ENCODE measurements around the gene ALPK1. TPM values are rescaled to one million over a fixed set of nuclear protein-coding genes. Genes with fewer than 3 reads are reported as not detected.

Gene ALPK1
- total RNA-seq, 1 experiment from 2014 or later, result 11.8 TPM

DNA sequence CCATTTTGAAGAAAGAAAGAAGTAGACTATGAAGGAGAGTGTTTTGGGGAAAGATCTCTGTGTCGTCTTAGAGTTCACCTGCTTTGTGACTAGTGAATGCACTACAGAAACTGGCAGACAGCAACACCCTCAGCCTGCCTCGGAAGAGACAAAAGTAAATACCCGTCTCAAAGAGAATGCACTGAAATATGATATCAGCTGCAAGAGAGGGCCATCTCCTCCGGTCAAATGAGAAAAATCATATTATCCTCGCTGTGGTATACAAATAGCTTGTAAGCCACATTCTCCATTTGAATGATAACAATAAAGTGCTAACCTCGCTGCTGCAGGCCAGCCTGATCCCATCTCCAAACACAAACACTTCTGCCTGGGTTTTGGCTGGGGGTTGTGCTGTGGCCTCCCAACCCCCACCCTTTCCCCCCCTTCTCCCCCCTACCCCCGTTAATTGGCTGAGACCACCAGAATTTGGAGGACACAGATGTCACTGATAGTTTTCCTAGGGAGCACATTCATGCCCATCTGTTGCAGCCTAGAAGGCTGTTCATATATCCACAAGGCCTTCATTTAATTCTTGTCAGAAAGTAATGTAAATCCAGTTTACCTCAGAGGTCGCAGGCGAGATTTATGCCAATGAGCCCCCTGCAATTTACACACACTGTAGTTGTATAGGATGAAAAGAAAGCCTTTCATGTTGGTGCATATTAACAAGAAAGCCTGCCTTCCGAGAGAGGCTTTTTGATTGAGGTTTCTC, 46.3 kb downstream of the ALPK1 start:
- Histone ChIP-seq H3K36me3 (ENCODE audit: insufficient read depth, low read length, poor library complexity, severe bottlenecking) (no peaks in the 10 kb centered on the region), H3K9me3 (ENCODE audit: low read depth, low read length, poor library complexity, severe bottlenecking) (no peaks in the 10 kb centered on the region), H3K4me3 (ENCODE audit: low read depth, low read length, poor library complexity, severe bottlenecking) (no peak overlapping the region), H3K4me1 (ENCODE audit: insufficient read depth, low read length, poor library complexity, severe bottlenecking) (peaks cover 47% of the 10 kb centered on the region), H3K27me3 (replicated peaks; ENCODE audit: insufficient read depth, low read depth, low read length, poor library complexity) (no peaks in the 10 kb centered on the region), H3K27ac (ENCODE audit: low read depth, low read length, poor library complexity, severe bottlenecking) (no peak overlapping the region)
- ChIA-PET CTCF (no interaction called here), POLR2A (ENCODE audit: low non-redundant PET) (no interaction called here)
- no TSS peak for BruUV-seq (replicated peaks)
- DNase-seq (ENCODE audit: low spot score), result no peak
- intact Hi-C loops (cut with micrococcal nuclease; ENCODE audit: unreplicated experiment), result loop anchor here (5.0 kb wide), 1 partner anchor 179 kb away; no protein-coding TSS in a partner anchor
- TF ChIP-seq EZH2 (IDR thresholded peaks at IDR 0.05; ENCODE audit: borderline replicate concordance, low read depth, low read length, poor library complexity, severe bottlenecking), result no peak
- TF ChIP-seq, protein P1, sequence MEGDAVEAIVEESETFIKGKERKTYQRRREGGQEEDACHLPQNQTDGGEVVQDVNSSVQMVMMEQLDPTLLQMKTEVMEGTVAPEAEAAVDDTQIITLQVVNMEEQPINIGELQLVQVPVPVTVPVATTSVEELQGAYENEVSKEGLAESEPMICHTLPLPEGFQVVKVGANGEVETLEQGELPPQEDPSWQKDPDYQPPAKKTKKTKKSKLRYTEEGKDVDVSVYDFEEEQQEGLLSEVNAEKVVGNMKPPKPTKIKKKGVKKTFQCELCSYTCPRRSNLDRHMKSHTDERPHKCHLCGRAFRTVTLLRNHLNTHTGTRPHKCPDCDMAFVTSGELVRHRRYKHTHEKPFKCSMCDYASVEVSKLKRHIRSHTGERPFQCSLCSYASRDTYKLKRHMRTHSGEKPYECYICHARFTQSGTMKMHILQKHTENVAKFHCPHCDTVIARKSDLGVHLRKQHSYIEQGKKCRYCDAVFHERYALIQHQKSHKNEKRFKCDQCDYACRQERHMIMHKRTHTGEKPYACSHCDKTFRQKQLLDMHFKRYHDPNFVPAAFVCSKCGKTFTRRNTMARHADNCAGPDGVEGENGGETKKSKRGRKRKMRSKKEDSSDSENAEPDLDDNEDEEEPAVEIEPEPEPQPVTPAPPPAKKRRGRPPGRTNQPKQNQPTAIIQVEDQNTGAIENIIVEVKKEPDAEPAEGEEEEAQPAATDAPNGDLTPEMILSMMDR (conservative IDR thresholded peaks at IDR 0.05; ENCODE audit: low read depth, low read length), result no peak

DNA sequence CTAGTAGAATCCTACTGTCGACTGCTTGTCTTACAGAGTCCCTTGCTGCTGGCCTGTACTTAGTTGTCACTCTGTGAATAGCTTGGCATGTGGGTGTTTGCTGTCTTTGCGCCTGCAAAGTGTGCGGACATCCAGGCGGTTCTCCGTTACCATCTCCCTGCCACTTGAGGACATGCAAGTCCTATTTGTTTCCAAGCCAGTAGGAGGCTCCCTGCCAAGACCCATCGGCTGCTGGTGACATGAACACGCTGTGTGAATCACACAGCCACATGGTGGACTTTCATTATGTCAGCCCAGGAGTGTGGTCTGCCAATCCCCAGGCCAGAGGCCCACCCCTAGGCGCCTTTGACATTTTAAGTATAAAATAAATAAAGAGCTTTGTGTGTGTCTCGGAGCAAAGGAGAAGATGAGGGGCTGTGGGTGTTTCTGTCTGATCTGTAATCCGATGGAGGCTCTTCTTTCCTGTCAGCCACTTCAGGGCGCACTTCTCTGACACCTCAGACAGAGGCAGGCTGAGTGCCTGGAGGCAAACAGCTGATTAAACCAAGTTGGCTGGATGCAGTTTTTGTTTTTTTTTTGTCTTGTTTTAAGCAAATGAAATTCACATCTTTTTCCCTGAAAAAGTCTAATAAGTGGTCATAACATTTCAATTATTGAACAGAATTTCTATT, 51.5 kb downstream of the ALPK1 start:
- no peak for TF ChIP-seq EZH2 (IDR thresholded peaks at IDR 0.05; ENCODE audit: borderline replicate concordance, low read depth, low read length, poor library complexity, severe bottlenecking)
- TF ChIP-seq, protein P1 (conservative IDR thresholded peaks at IDR 0.05; ENCODE audit: low read depth, low read length), result peak; percentile 43
- no TSS peak for BruUV-seq (replicated peaks)
- Histone ChIP-seq H3K4me1 (ENCODE audit: insufficient read depth, low read length, poor library complexity, severe bottlenecking) (peaks cover 28% of the 10 kb centered on the region), H3K4me3 (ENCODE audit: low read depth, low read length, poor library complexity, severe bottlenecking) (no peak overlapping the region), H3K36me3 (ENCODE audit: insufficient read depth, low read length, poor library complexity, severe bottlenecking) (no peaks in the 10 kb centered on the region), H3K27me3 (replicated peaks; ENCODE audit: insufficient read depth, low read depth, low read length, poor library complexity) (no peaks in the 10 kb centered on the region), H3K9me3 (ENCODE audit: low read depth, low read length, poor library complexity, severe bottlenecking) (no peaks in the 10 kb centered on the region), H3K27ac (ENCODE audit: low read depth, low read length, poor library complexity, severe bottlenecking) (no peak overlapping the region)
- intact Hi-C loops (cut with micrococcal nuclease; ENCODE audit: unreplicated experiment), result no loop called here
- ChIA-PET POLR2A (ENCODE audit: low non-redundant PET) (interaction anchor here (0.6 kb wide), 1 partner anchor 8 kb away, joined by 3 read pairs; no protein-coding TSS in a partner anchor), CTCF (no interaction called here)
- DNase-seq (ENCODE audit: low spot score), result peak; percentile 63

DNA sequence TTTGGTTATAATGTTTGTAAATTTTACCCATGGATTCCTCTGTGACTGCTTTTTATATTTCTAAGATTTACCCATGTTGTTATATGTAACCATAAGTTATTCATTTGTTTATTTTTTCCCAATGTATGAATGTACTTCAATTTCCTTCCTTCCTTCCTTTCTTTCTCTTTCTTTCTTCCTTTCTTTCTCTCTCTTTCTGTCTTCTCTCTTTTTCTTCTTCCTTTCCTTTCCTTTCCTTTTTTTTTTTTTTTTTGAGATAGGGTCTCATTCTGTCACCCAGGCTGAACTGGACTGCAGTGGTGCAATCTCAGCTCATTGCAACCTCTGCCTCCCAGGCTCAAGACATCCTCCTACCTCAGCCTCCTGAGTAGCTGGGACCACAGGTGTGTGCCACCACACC, 55.6 kb downstream of the ALPK1 start:
- no peak for TF ChIP-seq EZH2 (IDR thresholded peaks at IDR 0.05; ENCODE audit: borderline replicate concordance, low read depth, low read length, poor library complexity, severe bottlenecking)
- TF ChIP-seq, protein P1 (conservative IDR thresholded peaks at IDR 0.05; ENCODE audit: low read depth, low read length), result no peak
- DNase-seq (ENCODE audit: low spot score), result no peak
- intact Hi-C loops (cut with micrococcal nuclease; ENCODE audit: unreplicated experiment), result no loop called here
- CTCF ChIA-PET, result no interaction called here
- Histone ChIP-seq H3K4me1 (ENCODE audit: insufficient read depth, low read length, poor library complexity, severe bottlenecking) (peaks cover 14% of the 10 kb centered on the region), H3K27me3 (replicated peaks; ENCODE audit: insufficient read depth, low read depth, low read length, poor library complexity) (no peaks in the 10 kb centered on the region), H3K27ac (ENCODE audit: low read depth, low read length, poor library complexity, severe bottlenecking) (no peak overlapping the region), H3K36me3 (ENCODE audit: insufficient read depth, low read length, poor library complexity, severe bottlenecking) (no peaks in the 10 kb centered on the region), H3K4me3 (ENCODE audit: low read depth, low read length, poor library complexity, severe bottlenecking) (no peak overlapping the region), H3K9me3 (ENCODE audit: low read depth, low read length, poor library complexity, severe bottlenecking) (no peaks in the 10 kb centered on the region)
- POLR2A ChIA-PET (ENCODE audit: low non-redundant PET), result no interaction called here
- no TSS peak for BruUV-seq (replicated peaks)

Data from A673 (cell line).